Measurements from ENCODE around the gene HHATL. TPM values are rescaled to one million over a fixed set of nuclear protein-coding genes. Genes with fewer than 3 reads are reported as not detected.

HHATL gene
- total RNA-seq, 3 donors from 2014 or later (not counting 1 experiment from before 2014, with no cell fraction given), result not detected

GRCh38 chr3:42697289-42698051 is 5.1 kb downstream of the HHATL start:
- no peak overlapping the region for H3K27ac ChIP-seq (ENCODE audit: low read length)
- DNase-seq (no peak), ATAC-seq (no peak)
- H3K4me1 Mint-ChIP-seq, result peaks cover 0 to 16% of the 10 kb centered on the region in 2 donors
- no peak overlapping the region for H3K4me3 Mint-ChIP-seq
- no peak overlapping the region for H3K27ac Mint-ChIP-seq
- peaks cover 0 to 9% of the 10 kb centered on the region in 2 donors for H3K27me3 Mint-ChIP-seq (ENCODE audit: low read depth in 2 of 2)
- TF ChIP-seq CTCF (IDR thresholded peaks at IDR 0.05), result no peak
- no peaks in the 10 kb centered on the region for H3K27me3 ChIP-seq (ENCODE audit: control insufficient read depth, insufficient read depth, low read length)
- no peaks in the 10 kb centered on the region for H3K9me3 ChIP-seq (ENCODE audit: control insufficient read depth, insufficient read depth, low read length)
- no peaks in the 10 kb centered on the region for H3K9me3 Mint-ChIP-seq
- intact Hi-C loops (cut with micrococcal nuclease), result no loop called here
- no peak overlapping the region for H3K4me3 ChIP-seq (ENCODE audit: low read length)
- WGBS (ENCODE audit: insufficient coverage), result 85% methylated on average over 18 of the region's 18 CpGs
- no peaks in the 10 kb centered on the region for H3K36me3 Mint-ChIP-seq
- peaks cover 14% of the 10 kb centered on the region for H3K4me1 ChIP-seq (ENCODE audit: control insufficient read depth, insufficient read depth, low read length)
- H3K36me3 ChIP-seq (ENCODE audit: control insufficient read depth, insufficient read depth, low read length), result no peaks in the 10 kb centered on the region

DNA sequence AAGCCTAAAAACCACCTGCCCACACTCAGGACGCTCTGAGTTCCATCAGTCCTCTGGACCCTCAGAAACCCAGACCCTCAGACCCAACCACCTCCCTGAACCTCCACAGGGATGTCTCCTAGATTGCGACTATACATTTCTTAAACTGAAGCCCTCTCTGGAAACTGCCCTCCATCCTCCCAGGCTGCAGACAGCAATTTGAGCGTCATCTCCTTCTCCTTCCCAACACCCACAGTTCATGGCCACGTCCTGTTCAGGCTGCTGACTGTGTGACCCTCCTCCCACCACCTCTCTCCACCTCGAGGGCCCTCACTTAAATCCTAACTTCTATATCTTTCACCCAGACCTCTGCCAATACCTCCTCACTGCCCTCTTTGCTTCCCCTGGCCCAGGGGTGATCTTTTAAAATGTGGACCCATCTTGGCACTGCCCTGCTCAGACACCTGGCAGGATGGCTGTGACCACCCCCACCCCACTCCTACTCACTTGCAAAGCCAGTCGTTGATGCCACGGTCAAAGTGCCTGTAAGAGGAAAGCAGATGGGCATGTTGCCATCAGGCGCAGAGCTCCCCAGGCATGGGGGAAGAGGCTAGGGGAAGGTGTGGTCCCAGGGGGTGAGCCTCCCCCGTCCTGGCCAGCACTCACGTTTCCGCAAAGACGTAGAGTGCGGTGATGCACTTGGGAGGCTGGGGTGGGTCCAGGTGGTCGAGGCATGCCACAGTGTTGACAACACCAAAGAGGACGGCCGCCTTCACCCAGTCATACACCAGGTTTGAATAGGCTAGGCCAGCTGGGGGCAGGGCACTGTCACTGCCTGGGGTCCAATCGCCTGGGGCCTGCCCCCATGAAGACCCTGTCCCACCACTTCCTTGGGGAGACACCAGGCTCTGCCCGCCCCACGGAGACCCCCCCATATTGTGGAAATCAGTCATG is 6.0 kb downstream of the HHATL start:
- no peak for DNase-seq
- peaks cover 0 to 9% of the 10 kb centered on the region in 2 donors for H3K27me3 Mint-ChIP-seq (ENCODE audit: low read depth in 2 of 2)
- H3K9me3 ChIP-seq (ENCODE audit: control insufficient read depth, insufficient read depth, low read length), result no peaks in the 10 kb centered on the region
- peaks cover 14% of the 10 kb centered on the region for H3K4me1 ChIP-seq (ENCODE audit: control insufficient read depth, insufficient read depth, low read length)
- intact Hi-C loops (cut with micrococcal nuclease), result no loop called here
- no peaks in the 10 kb centered on the region for H3K9me3 Mint-ChIP-seq
- no peak for TF ChIP-seq CTCF (IDR thresholded peaks at IDR 0.05)
- no peak overlapping the region for H3K4me3 Mint-ChIP-seq
- peaks cover 0 to 15% of the 10 kb centered on the region in 2 donors for H3K4me1 Mint-ChIP-seq
- 81% methylated on average over 18 of the region's 19 CpGs for WGBS (ENCODE audit: insufficient coverage)
- no peak for ATAC-seq
- no peak overlapping the region for H3K4me3 ChIP-seq (ENCODE audit: low read length)
- no peaks in the 10 kb centered on the region for H3K36me3 Mint-ChIP-seq
- no peaks in the 10 kb centered on the region for H3K36me3 ChIP-seq (ENCODE audit: control insufficient read depth, insufficient read depth, low read length)
- no peak overlapping the region for H3K27ac Mint-ChIP-seq
- H3K27me3 ChIP-seq (ENCODE audit: control insufficient read depth, insufficient read depth, low read length), result no peaks in the 10 kb centered on the region
- no peak overlapping the region for H3K27ac ChIP-seq (ENCODE audit: low read length)

DNA sequence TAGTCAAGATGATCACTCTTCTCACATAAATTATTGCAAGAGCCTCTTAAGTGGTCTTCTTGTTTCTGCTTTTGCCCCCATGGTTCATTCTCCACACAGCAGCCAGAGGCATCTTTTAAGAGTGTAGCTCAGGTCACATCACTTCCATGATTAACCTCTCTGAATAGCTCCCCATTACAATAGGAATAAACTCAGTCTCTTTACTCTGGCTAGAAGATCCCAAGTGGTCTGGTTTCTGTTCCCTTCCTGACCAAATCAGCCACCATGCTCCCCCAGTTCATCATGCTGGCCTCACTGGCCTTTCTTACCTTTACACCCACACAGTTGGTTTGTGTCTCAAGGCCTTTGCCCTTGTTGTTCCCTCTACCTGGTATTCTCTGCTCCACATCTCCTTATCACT is 8.2 kb downstream of the HHATL start:
- Histone ChIP-seq H3K27me3 (ENCODE audit: control insufficient read depth, insufficient read depth, low read length) (no peaks in the 10 kb centered on the region), H3K27ac (ENCODE audit: low read length) (no peak overlapping the region), H3K4me1 (ENCODE audit: control insufficient read depth, insufficient read depth, low read length) (peaks cover 13% of the 10 kb centered on the region), H3K36me3 (ENCODE audit: control insufficient read depth, insufficient read depth, low read length) (no peaks in the 10 kb centered on the region), H3K9me3 (ENCODE audit: control insufficient read depth, insufficient read depth, low read length) (no peaks in the 10 kb centered on the region), H3K4me3 (ENCODE audit: low read length) (no peak overlapping the region)
- peaks cover 0 to 7% of the 10 kb centered on the region in 2 donors for H3K4me1 Mint-ChIP-seq
- ATAC-seq, result no peak
- no peak overlapping the region for H3K27ac Mint-ChIP-seq
- no peaks in the 10 kb centered on the region for H3K36me3 Mint-ChIP-seq
- no peaks in the 10 kb centered on the region for H3K9me3 Mint-ChIP-seq
- no peak for TF ChIP-seq CTCF (IDR thresholded peaks at IDR 0.05)
- DNase-seq, result no peak
- intact Hi-C loops (cut with micrococcal nuclease), result no loop called here
- H3K4me3 Mint-ChIP-seq, result no peak overlapping the region
- peaks cover 0 to 10% of the 10 kb centered on the region in 2 donors for H3K27me3 Mint-ChIP-seq (ENCODE audit: low read depth in 2 of 2)
